ENCODE data around the gene PRRG2.

The PRRG2 gene

GRCh38 chr19:49541914-49542313, 39.2 kb upstream of the PRRG2 start:
- no peaks in the 10 kb centered on the region for H3K9me3 ChIP-seq (ENCODE audit: insufficient read depth, low read length, severe bottlenecking)
- no peak overlapping the region for H3K4me2 ChIP-seq (ENCODE audit: insufficient read depth, low read length)
- no peak overlapping the region for H3K4me3 ChIP-seq (ENCODE audit: low read depth in 1 of 2, low read length in 2 of 2)
- H4K20me1 ChIP-seq (ENCODE audit: insufficient read depth, low read length), result no peaks in the 10 kb centered on the region
- H3K79me2 ChIP-seq (ENCODE audit: insufficient read depth, low read length), result no peaks in the 10 kb centered on the region
- H3K4me1 ChIP-seq (ENCODE audit: insufficient read depth, low read length), result peaks cover 3% of the 10 kb centered on the region
- DNase-seq (no peak), ATAC-seq (ENCODE audit: insufficient read depth, low read depth) (no peak)
- no peak overlapping the region for H3K9ac ChIP-seq (ENCODE audit: low read depth, low read length)
- no peak overlapping the region for H3K27ac ChIP-seq (ENCODE audit: low read length)
- TF ChIP-seq CTCF (IDR thresholded peaks at IDR 0.05; ENCODE audit: borderline replicate concordance, extremely low read depth, low read length, poor library complexity, severe bottlenecking), result no peak
- TF ChIP-seq EZH2 (IDR thresholded peaks at IDR 0.05; ENCODE audit: borderline replicate concordance, low read depth, low read length, severe bottlenecking), result no peak
- H2AFZ ChIP-seq (ENCODE audit: low read depth, low read length), result no peak overlapping the region
- H3K36me3 ChIP-seq (ENCODE audit: insufficient read depth, low read length), result no peaks in the 10 kb centered on the region
- no peaks in the 10 kb centered on the region for H3K27me3 ChIP-seq (ENCODE audit: insufficient read depth, low read length, poor library complexity)

GRCh38 chr19:49542446-49542845, 38.7 kb upstream of the PRRG2 start:
- H3K27me3 ChIP-seq (ENCODE audit: insufficient read depth, low read length, poor library complexity), result no peaks in the 10 kb centered on the region
- no peak overlapping the region for H3K4me2 ChIP-seq (ENCODE audit: insufficient read depth, low read length)
- H3K9ac ChIP-seq (ENCODE audit: low read depth, low read length), result no peak overlapping the region
- H3K4me1 ChIP-seq (ENCODE audit: insufficient read depth, low read length), result peaks cover 4% of the 10 kb centered on the region
- H3K27ac ChIP-seq (ENCODE audit: low read length), result no peak overlapping the region
- TF ChIP-seq EZH2 (IDR thresholded peaks at IDR 0.05; ENCODE audit: borderline replicate concordance, low read depth, low read length, severe bottlenecking) (no peak), CTCF (IDR thresholded peaks at IDR 0.05; ENCODE audit: borderline replicate concordance, extremely low read depth, low read length, poor library complexity, severe bottlenecking) (no peak)
- no peaks in the 10 kb centered on the region for H3K36me3 ChIP-seq (ENCODE audit: insufficient read depth, low read length)
- H2AFZ ChIP-seq (ENCODE audit: low read depth, low read length), result no peak overlapping the region
- ATAC-seq (ENCODE audit: insufficient read depth, low read depth) (no peak), DNase-seq (no peak)
- no peaks in the 10 kb centered on the region for H3K9me3 ChIP-seq (ENCODE audit: insufficient read depth, low read length, severe bottlenecking)
- H3K4me3 ChIP-seq (ENCODE audit: low read depth in 1 of 2, low read length in 2 of 2), result no peak overlapping the region
- H3K79me2 ChIP-seq (ENCODE audit: insufficient read depth, low read length), result no peaks in the 10 kb centered on the region
- no peaks in the 10 kb centered on the region for H4K20me1 ChIP-seq (ENCODE audit: insufficient read depth, low read length)

GRCh38 chr19:49543032-49543431, 38.1 kb upstream of the PRRG2 start:
- Histone ChIP-seq H3K4me2 (ENCODE audit: insufficient read depth, low read length) (no peak overlapping the region), H3K27ac (ENCODE audit: low read length) (no peak overlapping the region), H3K79me2 (ENCODE audit: insufficient read depth, low read length) (no peaks in the 10 kb centered on the region), H2AFZ (ENCODE audit: low read depth, low read length) (no peak overlapping the region), H3K9ac (ENCODE audit: low read depth, low read length) (no peak overlapping the region), H3K4me1 (ENCODE audit: insufficient read depth, low read length) (peaks cover 4% of the 10 kb centered on the region), H3K9me3 (ENCODE audit: insufficient read depth, low read length, severe bottlenecking) (no peaks in the 10 kb centered on the region), H4K20me1 (ENCODE audit: insufficient read depth, low read length) (no peaks in the 10 kb centered on the region), H3K36me3 (ENCODE audit: insufficient read depth, low read length) (no peaks in the 10 kb centered on the region), H3K27me3 (ENCODE audit: insufficient read depth, low read length, poor library complexity) (no peaks in the 10 kb centered on the region), H3K4me3 (ENCODE audit: low read depth in 1 of 2, low read length in 2 of 2) (no peak overlapping the region)
- ATAC-seq (ENCODE audit: insufficient read depth, low read depth), result no peak
- no peak for TF ChIP-seq CTCF (IDR thresholded peaks at IDR 0.05; ENCODE audit: borderline replicate concordance, extremely low read depth, low read length, poor library complexity, severe bottlenecking)
- TF ChIP-seq EZH2 (IDR thresholded peaks at IDR 0.05; ENCODE audit: borderline replicate concordance, low read depth, low read length, severe bottlenecking), result no peak
- no peak for DNase-seq

GRCh38 chr19:49544154-49544553, 37.0 kb upstream of the PRRG2 start:
- no peak overlapping the region for H3K27ac ChIP-seq (ENCODE audit: low read length)
- DNase-seq (no peak), ATAC-seq (ENCODE audit: insufficient read depth, low read depth) (no peak)
- no peaks in the 10 kb centered on the region for H3K9me3 ChIP-seq (ENCODE audit: insufficient read depth, low read length, severe bottlenecking)
- TF ChIP-seq CTCF (IDR thresholded peaks at IDR 0.05; ENCODE audit: borderline replicate concordance, extremely low read depth, low read length, poor library complexity, severe bottlenecking), result no peak
- no peak for TF ChIP-seq EZH2 (IDR thresholded peaks at IDR 0.05; ENCODE audit: borderline replicate concordance, low read depth, low read length, severe bottlenecking)
- H3K27me3 ChIP-seq (ENCODE audit: insufficient read depth, low read length, poor library complexity), result no peaks in the 10 kb centered on the region
- H2AFZ ChIP-seq (ENCODE audit: low read depth, low read length), result no peak overlapping the region
- H3K4me1 ChIP-seq (ENCODE audit: insufficient read depth, low read length), result peaks cover 4% of the 10 kb centered on the region
- no peaks in the 10 kb centered on the region for H3K79me2 ChIP-seq (ENCODE audit: insufficient read depth, low read length)
- no peak overlapping the region for H3K4me2 ChIP-seq (ENCODE audit: insufficient read depth, low read length)
- no peak overlapping the region for H3K4me3 ChIP-seq (ENCODE audit: low read depth in 1 of 2, low read length in 2 of 2)
- H3K36me3 ChIP-seq (ENCODE audit: insufficient read depth, low read length), result no peaks in the 10 kb centered on the region
- no peak overlapping the region for H3K9ac ChIP-seq (ENCODE audit: low read depth, low read length)
- no peaks in the 10 kb centered on the region for H4K20me1 ChIP-seq (ENCODE audit: insufficient read depth, low read length)

All from DND-41 (cell line).